Neuronal stem cell (in vitro differentiated cells): ENCODE data around the gene OGFOD2.

ENCODE experiments used
- DNase-seq: peaks from one replicate; pipeline ENCODE4 v3.0.0-alpha.2; 2013; ENCODE audit warnings: low spot score
- H2AFZ ChIP-seq: one replicate; pipeline ENCODE4 v1.6.1; 2013; ENCODE audit warnings: mild to moderate bottlenecking, low read length, inconsistent platforms
- H2AK5ac ChIP-seq: 2 replicates; pipeline ENCODE4 v1.6.1; 2013; ENCODE audit warnings: low read depth, mild to moderate bottlenecking, inconsistent platforms, low read length, moderate library complexity, mixed read lengths
- H2BK120ac ChIP-seq: 2 replicates; pipeline ENCODE4 v1.6.1; 2013; ENCODE audit warnings: low read depth, mild to moderate bottlenecking, inconsistent platforms, low read length, moderate library complexity, mixed read lengths
- H2BK12ac ChIP-seq: one replicate; pipeline ENCODE4 v1.6.1; 2013; ENCODE audit warnings: low read length, inconsistent platforms
- H2BK15ac ChIP-seq: 2 replicates; pipeline ENCODE4 v1.6.1; 2013; ENCODE audit warnings: mild to moderate bottlenecking, low read length, inconsistent platforms, mixed read lengths
- H2BK5ac ChIP-seq: one replicate; pipeline ENCODE4 v1.6.1; 2013; ENCODE audit warnings: inconsistent platforms, mild to moderate bottlenecking, low read length, moderate library complexity
- H3K14ac ChIP-seq: one replicate; pipeline ENCODE4 v1.6.1; 2013; ENCODE audit warnings: low read length, inconsistent platforms
- H3K18ac ChIP-seq: 2 replicates; pipeline ENCODE4 v1.6.1; 2013; ENCODE audit warnings: low read length, inconsistent platforms
- H3K23ac ChIP-seq: 2 replicates; pipeline ENCODE4 v1.6.1; 2013; ENCODE audit warnings: low read depth, mild to moderate bottlenecking, mixed read lengths, low read length, inconsistent platforms; ENCODE audit not compliant: poor library complexity
- H3K27ac ChIP-seq: replicated peaks from 3 replicates; pipeline ENCODE4 v1.5.1; 2013; ENCODE audit warnings: low read length, inconsistent platforms
- H3K27me3 ChIP-seq, 3 experiments: 2 replicates each; pipeline ENCODE4 v1.6.1; 2013; ENCODE audit warnings: low read length in 3 of 3, mild to moderate bottlenecking in 2 of 3, inconsistent platforms in 1 of 3, low read depth in 1 of 3, mixed read lengths in 1 of 3, moderate library complexity in 1 of 3; ENCODE audit not compliant: control insufficient read depth in 3 of 3, insufficient read depth in 3 of 3
- H3K36me3 ChIP-seq, 2 donors: replicated peaks in 1 of 2; 2 replicates each; pipeline ENCODE4 v1.6.1; 2013; ENCODE audit warnings: low read length in 2 of 2; ENCODE audit not compliant: control insufficient read depth in 2 of 2, insufficient read depth in 2 of 2
- H3K4ac ChIP-seq: 2 replicates; pipeline ENCODE4 v1.6.1; 2013; ENCODE audit warnings: inconsistent platforms, mild to moderate bottlenecking, low read length, moderate library complexity
- H3K4me1 ChIP-seq, 2 donors: 1 replicate in 1 of 2; 2 replicates in 1 of 2; pipeline ENCODE4 v1.6.1; 2013; ENCODE audit warnings: low read length in 2 of 2, low read depth in 1 of 2; ENCODE audit not compliant: control insufficient read depth in 2 of 2, insufficient read depth in 1 of 2
- H3K4me2 ChIP-seq: one replicate; pipeline ENCODE4 v1.6.1; 2013; ENCODE audit warnings: mild to moderate bottlenecking, low read length, inconsistent platforms; ENCODE audit not compliant: insufficient read depth, poor library complexity, severe bottlenecking
- H3K4me3 ChIP-seq, 2 donors: 2 replicates each; pipeline ENCODE4 v1.5.1; 2013; ENCODE audit warnings: low read length in 2 of 2, mild to moderate bottlenecking in 2 of 2, inconsistent platforms in 1 of 2, moderate library complexity in 1 of 2
- H3K79me1 ChIP-seq: one replicate; pipeline ENCODE4 v1.6.1; 2013; ENCODE audit warnings: low read depth, mild to moderate bottlenecking, inconsistent platforms, low read length, moderate library complexity
- H3K9ac ChIP-seq: one replicate; pipeline ENCODE4 v1.6.1; 2013; ENCODE audit warnings: mild to moderate bottlenecking, low read depth, low read length, inconsistent platforms; ENCODE audit not compliant: poor library complexity
- H3K9me3 ChIP-seq, 2 donors: replicated peaks in 1 of 2; 2 replicates each; pipeline versions ENCODE3 to v1.6.1; 2013; ENCODE audit warnings: low read length in 2 of 2, mild to moderate bottlenecking in 2 of 2, inconsistent platforms in 1 of 2, low read depth in 1 of 2, mixed read lengths in 1 of 2, moderate library complexity in 1 of 2; ENCODE audit not compliant: control insufficient read depth in 2 of 2, insufficient read depth in 1 of 2
- H4K8ac ChIP-seq: one replicate; pipeline ENCODE4 v1.6.1; 2013; ENCODE audit warnings: low read depth, mild to moderate bottlenecking, inconsistent platforms, low read length, moderate library complexity
- H4K91ac ChIP-seq: one replicate; pipeline ENCODE4 v1.6.1; 2013; ENCODE audit warnings: low read length, low read depth, mild to moderate bottlenecking, inconsistent platforms; ENCODE audit not compliant: poor library complexity
- WGBS, 2 donors: extraction: QIAGEN DNeasy Blood & Tissue Kit; methylation state at CpG; one replicate each; pipeline ENCODE4 v1.1.7; 2013; ENCODE audit warnings: missing lambda C conversion rate in 2 of 2, mixed read lengths in 1 of 2; ENCODE audit not compliant: insufficient read length in 2 of 2, insufficient replicate concordance in 1 of 2; ENCODE audit errors: extremely low coverage in 2 of 2; 5-methylcytosine and 5-hydroxymethylcytosine counted together

OGFOD2 gene

DNA sequence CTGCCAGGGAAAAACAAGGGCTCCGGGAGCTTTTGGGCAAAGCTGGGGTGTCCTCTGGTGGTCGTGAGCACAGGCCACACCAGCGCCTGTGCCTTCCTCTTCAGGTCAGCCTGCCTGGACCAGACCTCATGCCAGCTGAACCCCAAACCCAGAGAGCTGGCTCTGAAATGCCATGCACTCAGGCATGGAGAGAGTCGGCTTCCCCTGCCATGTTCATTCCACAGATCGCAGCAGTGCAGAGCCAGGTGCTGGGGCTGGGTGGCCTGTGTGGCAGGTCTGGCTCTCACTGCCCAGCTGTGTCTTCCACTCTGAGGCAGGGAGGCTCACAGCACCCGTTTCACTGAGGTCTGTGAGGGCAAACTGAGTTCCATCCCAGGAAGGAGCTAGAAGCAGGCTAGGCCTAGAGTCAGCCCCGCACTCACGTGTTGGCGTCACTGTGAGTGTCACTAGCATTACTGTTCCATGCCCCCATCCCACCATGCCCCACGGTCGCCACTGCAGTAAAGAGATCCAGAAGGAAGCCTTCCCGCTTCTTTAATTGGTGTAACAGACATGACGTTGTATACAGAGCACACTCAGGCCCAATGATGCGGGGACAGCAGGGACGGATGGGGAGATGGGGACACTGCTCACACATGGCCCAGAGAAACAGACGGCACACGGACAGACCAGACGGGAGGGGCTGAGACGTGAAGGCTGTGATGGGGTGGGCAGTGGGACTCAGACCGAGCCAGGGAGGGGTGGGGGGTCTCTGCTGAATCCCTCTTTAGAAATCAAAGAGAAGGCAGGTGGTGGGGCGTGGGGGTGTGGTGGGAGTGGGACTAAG is 8.1 kb downstream of the OGFOD2 start:
- Histone ChIP-seq H3K4me3 (peak overlapping the region in 1 of 2 donors; percentile 18), H3K4ac (no peak overlapping the region), H2BK15ac (no peak overlapping the region), H3K23ac (no peak overlapping the region), H4K91ac (no peak overlapping the region), H2BK120ac (no peak overlapping the region), H3K9ac (peak overlapping the region; percentile 34), H2AK5ac (no peak overlapping the region), H3K36me3 (peaks cover 12 to 49% of the 10 kb centered on the region in 2 donors), H2BK5ac (no peak overlapping the region), H3K79me1 (peaks cover 11% of the 10 kb centered on the region), H3K14ac (no peak overlapping the region), H3K4me1 (peaks cover 12 to 46% of the 10 kb centered on the region in 2 donors), H2BK12ac (no peak overlapping the region), H3K4me2 (no peak overlapping the region), H4K8ac (no peak overlapping the region), H2AFZ (no peak overlapping the region), H3K27ac (no peak overlapping the region), H3K27me3 (no peaks in the 10 kb centered on the region), H3K9me3 (no peaks in the 10 kb centered on the region), H3K18ac (no peak overlapping the region)
- no CpG with 5 or more reads among the region's 21 CpGs for WGBS, 2 donors
- no peak for DNase-seq

DNA sequence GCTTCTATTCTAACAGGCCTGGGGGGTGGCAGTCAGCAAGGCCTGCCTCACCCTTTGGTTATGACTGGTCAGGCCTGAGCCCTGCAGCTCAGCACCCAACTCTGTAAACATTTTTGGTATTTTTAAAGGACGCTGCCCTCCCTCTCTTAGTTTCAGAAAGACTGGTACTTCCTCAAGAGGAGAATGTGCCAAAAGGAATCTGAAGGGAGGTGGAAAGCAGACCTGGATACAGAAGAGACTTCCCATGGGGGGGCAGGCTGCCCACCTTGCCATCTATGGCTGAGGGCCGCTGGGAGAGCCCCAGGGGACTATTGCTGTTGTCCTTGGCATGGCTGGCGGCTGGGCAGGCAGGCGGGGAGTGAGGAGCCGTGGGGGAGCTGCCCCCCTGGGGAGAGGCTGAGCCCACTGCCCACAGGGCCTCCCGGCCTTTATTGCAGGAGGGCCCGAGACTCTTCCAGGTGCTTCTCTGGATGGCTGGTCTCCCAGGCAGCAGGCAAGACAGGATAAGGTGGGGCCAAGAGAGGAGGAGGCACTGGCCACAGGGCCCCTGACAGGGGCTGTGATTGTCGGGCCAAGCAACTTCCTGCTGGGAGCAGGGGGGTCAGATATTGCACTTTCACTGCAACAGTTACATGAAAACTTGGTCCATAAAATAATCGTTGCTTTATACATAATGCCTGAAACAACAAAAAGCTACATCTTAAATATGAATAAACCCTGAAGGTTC is 8.9 kb downstream of the OGFOD2 start:
- H3K27ac ChIP-seq = no peak overlapping the region
- H4K8ac ChIP-seq = no peak overlapping the region
- H2AFZ ChIP-seq = peak overlapping the region; percentile 69
- H2AK5ac ChIP-seq = no peak overlapping the region
- H3K23ac ChIP-seq = no peak overlapping the region
- H3K4me3 ChIP-seq = no peak overlapping the region
- no peak overlapping the region for H2BK5ac ChIP-seq
- no peak overlapping the region for H3K18ac ChIP-seq
- H2BK15ac ChIP-seq = no peak overlapping the region
- H3K27me3 ChIP-seq = no peaks in the 10 kb centered on the region
- H3K9me3 ChIP-seq = no peaks in the 10 kb centered on the region
- no peak overlapping the region for H2BK12ac ChIP-seq
- WGBS, 2 donors = no CpG with 5 or more reads among the region's 9 CpGs
- peaks cover 12 to 42% of the 10 kb centered on the region in 2 donors for H3K36me3 ChIP-seq
- no peak overlapping the region for H3K4ac ChIP-seq
- no peak overlapping the region for H4K91ac ChIP-seq
- H3K9ac ChIP-seq = no peak overlapping the region
- H3K4me2 ChIP-seq = no peak overlapping the region
- H2BK120ac ChIP-seq = no peak overlapping the region
- peaks cover 12 to 46% of the 10 kb centered on the region in 2 donors for H3K4me1 ChIP-seq
- peaks cover 11% of the 10 kb centered on the region for H3K79me1 ChIP-seq
- H3K14ac ChIP-seq = no peak overlapping the region
- no peak for DNase-seq

DNA sequence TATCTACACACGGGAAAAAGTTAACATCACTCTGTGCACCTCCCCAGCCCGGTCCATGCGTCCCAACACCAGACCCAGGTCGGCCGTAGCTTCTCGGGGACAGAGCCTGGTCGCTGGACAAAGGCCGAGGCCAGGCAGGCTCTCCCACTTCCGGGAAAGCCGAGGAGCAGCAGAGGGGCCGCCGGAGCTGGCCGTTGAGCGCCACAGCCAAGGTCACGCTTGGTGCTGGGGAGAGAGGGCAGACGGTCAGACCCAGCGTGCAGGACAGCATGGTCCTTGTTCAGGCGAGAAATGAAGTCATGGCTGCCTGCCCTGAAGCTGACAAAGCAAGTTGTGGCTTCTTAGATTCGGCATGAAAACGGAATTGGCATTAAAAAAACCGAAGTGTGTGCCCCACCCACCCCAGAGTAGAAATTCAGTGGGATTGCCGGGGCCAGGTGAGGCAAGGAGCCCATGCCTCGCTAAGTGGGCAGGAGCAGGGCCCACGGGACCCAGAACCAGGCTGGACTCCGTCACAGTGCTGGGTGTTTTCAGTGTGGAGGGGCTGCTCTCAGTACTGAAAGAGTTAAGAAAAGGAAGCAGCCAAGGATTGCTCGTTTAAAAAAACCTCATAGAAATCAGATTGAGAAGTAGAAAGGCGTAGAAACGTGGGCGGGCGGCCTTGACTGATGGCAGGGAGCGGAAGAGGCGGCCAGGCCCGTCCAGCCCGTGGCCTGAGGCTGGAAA is 9.7 kb downstream of the OGFOD2 start:
- Histone ChIP-seq H3K18ac (peak overlapping the region; percentile 12), H2BK12ac (no peak overlapping the region), H3K9me3 (no peaks in the 10 kb centered on the region), H4K8ac (no peak overlapping the region), H2BK15ac (no peak overlapping the region), H3K14ac (no peak overlapping the region), H3K36me3 (peaks cover 12 to 38% of the 10 kb centered on the region in 2 donors), H3K23ac (no peak overlapping the region), H2AK5ac (no peak overlapping the region), H3K27ac (no peak overlapping the region), H3K4me2 (no peak overlapping the region), H3K27me3 (no peaks in the 10 kb centered on the region), H4K91ac (no peak overlapping the region), H2BK120ac (no peak overlapping the region), H2BK5ac (no peak overlapping the region), H2AFZ (peak overlapping the region; percentile 69), H3K4me3 (peak overlapping the region in 1 of 2 donors; percentile 11), H3K4ac (no peak overlapping the region), H3K4me1 (peaks cover 9 to 41% of the 10 kb centered on the region in 2 donors), H3K9ac (no peak overlapping the region), H3K79me1 (peaks cover 11% of the 10 kb centered on the region)
- WGBS, 2 donors = no CpG with 5 or more reads among the region's 34 CpGs
- no peak for DNase-seq
